ENCODE results near the gene SNX6.

DNA sequence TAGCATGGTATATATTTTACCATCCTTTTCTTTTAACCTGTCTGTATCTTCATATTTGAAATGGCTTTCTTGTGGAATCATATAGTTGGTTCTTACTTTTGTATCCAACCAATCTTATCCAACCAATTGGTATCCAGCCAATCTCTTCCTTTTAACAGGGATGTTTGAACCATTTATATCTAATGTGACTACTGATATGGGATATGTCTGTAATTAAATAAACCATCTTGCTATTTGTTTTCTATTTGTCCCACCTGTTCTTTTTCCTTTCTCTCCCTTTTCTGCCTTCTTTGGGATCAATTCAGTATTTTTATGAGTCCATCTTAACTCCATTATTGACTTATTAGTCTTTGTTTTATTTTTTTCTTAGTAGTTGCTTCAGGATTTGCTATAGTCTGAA is 30.8 kb upstream of the SNX6 start:
- TF ChIP-seq, protein P1, sequence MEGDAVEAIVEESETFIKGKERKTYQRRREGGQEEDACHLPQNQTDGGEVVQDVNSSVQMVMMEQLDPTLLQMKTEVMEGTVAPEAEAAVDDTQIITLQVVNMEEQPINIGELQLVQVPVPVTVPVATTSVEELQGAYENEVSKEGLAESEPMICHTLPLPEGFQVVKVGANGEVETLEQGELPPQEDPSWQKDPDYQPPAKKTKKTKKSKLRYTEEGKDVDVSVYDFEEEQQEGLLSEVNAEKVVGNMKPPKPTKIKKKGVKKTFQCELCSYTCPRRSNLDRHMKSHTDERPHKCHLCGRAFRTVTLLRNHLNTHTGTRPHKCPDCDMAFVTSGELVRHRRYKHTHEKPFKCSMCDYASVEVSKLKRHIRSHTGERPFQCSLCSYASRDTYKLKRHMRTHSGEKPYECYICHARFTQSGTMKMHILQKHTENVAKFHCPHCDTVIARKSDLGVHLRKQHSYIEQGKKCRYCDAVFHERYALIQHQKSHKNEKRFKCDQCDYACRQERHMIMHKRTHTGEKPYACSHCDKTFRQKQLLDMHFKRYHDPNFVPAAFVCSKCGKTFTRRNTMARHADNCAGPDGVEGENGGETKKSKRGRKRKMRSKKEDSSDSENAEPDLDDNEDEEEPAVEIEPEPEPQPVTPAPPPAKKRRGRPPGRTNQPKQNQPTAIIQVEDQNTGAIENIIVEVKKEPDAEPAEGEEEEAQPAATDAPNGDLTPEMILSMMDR (IDR thresholded peaks at IDR 0.05) = no peak
- TF ChIP-seq POLR2A (IDR thresholded peaks at IDR 0.05) = no peak

Measured in ovary (tissue), 3 donors.